ENCODE measurements around the gene FAM76A.
"Not testable (repeated sequence)": the region's sequence is repeated elsewhere in the genome, so short reads cannot be mapped to it uniquely, and the experiment has no call there.

Gene FAM76A

DNA sequence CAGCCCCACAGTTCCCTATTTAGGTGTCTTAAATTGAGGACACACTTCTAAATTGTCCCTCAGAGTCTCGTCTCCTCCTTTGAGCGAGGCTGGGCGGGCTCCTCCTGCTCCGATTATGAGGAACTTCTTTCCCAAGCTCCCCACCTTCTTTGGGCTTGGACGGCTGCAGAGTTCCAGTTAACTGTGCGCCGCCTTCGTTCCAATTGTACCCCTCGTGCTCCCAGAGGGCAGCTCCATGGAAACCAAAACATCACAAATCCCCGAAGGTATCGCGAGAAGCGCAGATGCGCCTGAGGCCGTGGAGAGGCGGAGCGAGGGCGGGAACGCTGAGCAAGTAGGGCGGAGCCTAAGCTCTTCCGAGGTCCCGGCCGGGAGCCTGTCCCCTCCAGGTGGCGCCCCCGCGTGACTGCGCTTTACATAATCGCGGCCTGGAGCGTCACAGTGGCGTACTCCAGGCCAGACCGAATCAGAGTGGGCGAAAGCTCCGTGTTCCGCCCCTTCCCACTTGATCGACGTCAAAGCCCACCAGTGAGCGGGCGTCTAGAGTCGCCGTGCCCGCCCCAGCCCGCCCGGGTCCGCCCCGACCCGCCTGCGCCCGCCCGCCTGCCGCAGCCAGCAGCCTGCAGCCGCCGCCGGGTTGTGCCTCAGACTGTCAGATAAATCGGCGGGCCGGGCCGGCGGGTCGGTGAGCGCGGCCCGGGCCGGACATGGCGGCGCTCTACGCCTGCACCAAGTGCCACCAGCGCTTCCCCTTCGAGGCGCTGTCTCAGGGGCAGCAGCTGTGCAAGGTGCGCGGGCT lies at the start of gene FAM76A:
Gene FAM76A, plus strand, starts transcription at position 588 of the 799 bp plus-strand sequence. Its CDS starts 120 bp downstream, at position 708.
- peak; percentile 100 for DNase-seq

DNA sequence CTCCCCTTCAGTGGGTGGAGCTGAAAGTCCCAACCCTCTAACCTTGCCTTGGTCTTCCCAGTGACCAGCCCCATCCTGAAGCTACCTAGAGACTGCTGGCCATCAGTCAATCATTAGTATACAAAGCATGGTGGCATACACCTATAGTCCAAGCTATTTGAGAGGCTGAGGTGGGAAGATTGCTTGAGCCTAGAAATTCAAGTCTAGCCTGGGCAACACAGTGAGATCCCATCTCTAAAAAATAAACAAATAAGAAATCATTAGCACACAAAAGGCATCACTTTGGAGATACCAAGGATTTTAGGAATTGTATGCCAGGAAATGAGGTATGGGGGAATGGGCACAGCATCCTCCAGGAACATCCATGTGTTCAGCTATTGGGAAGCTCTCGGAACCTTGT lies 49.4 kb upstream of the FAM76A start:
- DNase-seq: no peak

DNA sequence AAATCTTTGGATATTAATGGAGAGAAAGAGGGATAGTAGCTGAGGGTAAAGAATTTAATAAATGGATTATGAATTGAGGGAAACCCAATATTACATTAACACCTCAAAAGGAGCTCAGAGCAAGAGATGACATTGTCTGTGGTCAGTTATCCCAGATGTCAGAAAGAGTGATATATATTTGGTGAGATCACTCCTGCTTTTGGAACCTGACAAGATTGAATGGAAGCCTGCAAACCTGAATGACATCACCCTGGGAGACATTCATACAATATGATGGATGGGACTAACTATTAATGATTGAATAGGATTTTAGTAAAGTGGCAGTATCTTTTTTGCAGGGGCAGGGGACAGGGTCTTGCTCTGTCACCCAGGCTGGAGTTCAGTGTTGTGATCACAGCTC lies 47.0 kb upstream of the FAM76A start:
- DNase-seq: no peak

DNA sequence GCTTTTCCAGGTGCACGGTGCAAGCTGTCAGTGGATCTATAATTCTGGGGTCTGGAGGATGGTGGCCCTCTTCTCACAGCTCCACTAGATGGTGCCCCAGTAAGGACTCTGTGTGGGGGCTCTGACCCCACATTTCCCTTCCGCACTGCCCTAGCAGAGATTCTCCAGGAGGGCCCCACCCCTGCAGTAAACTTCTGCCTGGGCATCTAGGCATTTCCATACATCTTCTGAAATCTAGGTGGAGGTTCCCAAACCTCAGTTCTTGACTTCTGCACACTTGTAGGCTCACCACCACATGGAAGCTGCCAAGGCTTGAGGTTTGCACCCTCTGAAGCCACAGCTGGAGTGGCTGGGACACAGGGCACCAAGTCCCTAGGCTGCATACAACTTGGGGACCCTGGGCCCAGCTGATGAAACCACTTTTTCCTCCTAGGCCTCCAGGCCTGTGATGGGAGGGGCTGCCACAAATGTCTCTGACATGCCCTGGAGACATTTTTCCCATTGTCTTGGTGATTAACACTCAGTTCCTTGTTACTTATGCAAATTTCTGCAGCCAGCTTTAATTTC lies 45.5 kb upstream of the FAM76A start:
- not testable (repeated sequence) for DNase-seq

DNA sequence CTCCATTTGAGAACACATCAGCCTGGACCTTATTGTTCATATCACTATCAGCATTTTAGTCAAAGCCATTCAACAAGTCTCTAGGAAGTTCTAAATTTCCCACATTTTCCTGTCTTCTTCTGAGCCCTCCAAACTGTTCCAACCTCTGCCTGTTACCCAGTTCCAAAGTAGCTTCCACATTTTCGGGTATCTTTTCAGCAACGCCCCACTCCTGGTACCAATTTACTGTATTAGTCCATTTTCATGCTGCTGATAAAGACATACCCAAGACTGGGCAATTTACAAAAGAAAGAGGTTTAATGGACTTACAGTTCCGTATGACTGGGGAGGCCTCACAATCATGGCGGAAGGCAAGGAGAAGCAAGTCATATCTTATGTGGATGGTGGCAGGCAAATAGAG lies 44.2 kb upstream of the FAM76A start:
- not testable (repeated sequence) for DNase-seq

DNA sequence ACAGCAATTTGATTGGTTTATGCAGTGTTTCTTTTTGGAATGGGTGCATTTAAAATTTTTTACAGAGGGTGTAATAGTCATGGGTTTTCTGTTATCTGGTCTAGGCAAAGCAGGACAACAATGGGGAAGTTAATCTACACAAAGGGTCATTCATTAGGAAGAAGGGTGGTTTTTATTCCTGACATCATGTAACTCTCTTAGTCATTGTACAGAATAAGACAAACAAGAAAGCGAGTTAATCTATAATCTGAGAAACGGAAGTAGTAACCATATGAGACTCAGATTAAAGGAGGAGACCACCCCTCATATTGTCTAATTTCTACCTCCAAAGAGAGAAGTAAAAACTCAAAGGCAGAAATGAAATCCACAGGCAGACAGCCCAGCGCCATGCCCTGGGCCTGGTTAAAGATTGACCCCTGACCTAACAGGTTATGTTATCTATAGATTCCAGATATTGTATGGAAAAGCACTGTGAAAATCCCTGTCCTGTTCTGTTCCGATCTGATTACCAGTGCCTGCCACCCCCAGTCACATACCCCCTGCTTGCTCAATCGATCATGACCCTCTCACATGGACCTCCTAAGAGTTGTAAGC lies 43.3 kb upstream of the FAM76A start:
- DNase-seq: no peak

DNA sequence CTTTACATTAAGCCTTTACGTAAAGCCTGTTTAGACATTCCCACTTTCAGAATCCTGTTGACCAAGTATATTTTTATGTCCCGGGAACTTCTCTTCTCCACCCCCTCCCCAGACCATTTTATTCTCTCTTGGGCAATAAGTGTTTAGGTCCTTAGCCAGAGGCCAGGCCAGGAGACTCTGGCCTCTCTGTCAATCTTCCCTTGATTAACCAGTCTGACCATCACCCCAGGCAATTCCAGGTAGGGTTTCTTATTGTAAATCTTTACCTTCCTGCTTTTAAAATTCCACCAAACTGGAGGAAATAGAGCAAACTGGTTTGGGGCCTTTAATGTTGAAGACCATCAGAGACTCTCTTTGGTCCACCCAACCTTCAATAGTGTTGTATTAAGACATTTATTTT lies 41.6 kb upstream of the FAM76A start:
- DNase-seq: no peak

DNA sequence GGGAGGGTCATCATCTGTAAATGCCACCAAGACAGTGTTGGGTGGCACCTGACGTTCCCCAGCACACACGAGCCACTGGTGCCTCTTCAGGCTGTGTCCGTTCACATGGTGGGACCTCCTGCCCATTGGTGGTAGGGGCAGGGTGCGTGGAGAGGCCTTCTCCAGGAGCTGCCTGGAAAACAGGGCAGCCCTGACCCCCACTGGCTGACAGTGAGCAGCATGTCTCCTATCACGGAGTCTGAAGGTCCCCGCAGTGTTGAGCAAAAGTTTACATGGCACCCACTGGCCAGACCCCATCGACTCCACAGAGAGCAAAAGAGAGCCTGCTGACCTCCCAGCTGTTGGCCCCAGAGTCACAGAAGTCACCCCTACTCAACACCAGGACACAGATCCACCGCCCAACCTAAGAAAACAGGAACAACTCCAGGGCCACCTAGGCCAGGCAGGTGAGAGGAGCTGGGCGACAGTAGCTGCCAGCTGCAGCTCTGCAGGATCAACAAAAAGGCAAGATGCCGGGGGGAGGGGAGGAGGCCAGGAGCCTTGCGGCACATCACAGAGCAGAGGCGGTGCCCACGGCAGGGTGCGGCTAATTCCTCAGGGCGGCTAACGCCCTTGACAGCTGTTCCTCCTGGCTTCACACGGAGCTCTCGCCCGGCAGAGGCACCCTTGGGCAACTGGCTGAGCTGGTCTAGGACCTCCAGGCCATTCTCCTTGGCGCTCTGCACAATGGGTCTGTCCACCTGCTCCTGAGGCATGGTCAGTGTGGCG lies 39.4 kb upstream of the FAM76A start:
- no peak for DNase-seq

DNA sequence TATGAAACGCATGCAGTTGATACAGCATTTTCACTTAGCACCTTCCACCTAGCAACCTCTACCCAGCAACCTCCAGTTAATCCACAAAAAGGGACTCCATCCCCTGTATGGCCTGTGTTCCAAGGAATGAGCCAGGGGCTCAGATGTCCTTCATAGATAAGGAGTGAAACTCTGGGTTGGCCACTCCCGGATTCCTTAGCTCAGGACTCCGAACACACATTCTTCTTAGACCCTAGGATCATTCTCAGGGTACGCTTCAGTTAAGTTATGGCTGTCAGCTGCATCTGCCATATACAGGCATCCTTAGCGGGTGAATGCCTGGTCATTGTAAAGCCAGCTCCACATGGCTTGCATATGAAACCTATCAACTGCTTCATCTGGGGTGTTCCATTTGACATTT lies 37.9 kb upstream of the FAM76A start:
- no peak for DNase-seq

DNA sequence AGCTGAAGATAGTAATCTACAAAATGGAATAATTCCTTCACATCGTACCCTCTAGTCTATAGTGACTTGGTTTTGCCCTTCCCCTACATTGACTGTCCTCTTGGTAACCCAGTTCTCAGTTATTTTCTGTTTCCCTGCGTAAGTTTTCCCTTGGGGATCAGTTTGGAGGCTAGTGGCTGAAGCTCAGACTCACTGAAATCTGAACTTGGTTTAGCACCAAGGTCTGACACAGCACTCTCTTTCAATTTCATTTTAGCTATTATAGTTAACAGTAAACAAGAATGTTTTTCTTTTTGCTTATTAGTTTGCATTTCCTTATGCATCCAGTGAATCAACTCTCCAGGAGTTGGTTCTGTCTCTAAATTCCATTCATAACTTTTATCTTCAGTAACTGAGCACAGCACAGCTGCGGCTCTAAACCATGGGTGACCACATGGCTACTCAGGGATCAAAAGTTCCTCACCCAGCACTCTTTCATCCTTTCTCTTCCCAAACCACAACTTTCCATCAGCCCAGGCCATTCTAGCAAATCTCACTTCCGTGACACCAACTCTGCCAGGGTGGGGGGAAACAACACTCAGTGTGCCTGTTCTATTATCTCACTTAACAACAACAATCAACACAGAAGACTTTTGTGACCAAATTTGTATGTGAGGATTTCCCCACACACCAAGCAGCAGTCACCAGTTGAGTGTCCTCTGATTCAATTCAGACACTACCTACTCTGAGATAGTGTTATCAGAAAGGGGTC lies 36.2 kb upstream of the FAM76A start:
- DNase-seq: no peak

DNA sequence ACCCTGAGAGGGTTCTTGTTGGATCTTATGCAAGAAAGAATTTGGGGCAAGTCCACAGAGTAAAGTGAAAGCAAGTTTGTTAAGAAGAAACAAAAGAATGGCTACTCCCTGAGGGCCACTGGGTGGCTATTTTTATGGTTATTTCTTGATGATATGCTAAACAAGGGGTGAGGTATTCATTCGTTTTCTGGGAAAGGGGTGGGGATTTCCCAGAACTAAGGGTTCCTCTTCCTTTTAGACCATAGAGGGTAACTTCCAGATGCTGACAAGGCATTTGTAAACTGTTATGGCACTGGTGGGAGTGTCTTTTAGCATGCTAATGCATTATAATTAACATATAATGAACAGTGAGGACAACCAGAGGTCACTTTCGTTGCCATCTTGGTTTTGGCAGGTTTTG lies 35.6 kb upstream of the FAM76A start:
- DNase-seq: no peak

DNA sequence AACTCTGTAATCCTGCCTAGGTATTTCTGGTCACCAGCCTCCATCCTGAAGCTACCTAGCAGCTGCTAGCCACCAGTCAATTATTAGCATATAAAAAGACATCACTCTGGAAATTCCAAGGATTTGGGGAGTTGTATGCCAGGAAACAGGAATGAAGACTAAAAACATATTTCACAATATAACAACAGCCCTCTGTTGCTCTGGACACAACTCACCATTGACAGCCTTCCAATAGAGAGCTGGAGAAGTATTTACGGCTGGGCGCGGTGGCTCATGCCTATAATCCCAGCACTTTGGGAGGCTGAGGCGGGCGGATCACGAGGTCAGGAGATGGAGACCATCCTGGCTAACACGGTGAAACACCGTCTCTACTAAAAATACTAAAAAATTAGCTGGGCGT lies 28.9 kb upstream of the FAM76A start:
- DNase-seq: not testable (repeated sequence)

DNA sequence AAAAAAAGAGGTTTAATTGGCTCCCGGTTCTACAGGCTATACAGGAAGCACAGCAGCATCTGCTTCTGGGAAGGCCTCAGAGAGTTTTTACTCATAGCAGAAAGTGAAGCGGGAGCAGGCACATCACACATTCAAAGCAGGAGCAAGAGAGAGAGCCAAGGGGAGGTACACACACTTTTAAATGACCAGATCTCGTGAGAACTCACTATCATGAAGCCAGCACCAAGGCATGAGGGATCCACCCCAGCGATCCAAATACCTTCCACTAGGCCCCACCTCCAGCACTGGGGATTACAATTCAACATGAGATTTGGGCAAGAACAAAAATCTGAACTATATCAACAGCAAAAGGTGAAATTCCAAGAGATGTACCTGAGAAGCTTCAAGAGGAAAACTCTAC lies 20.8 kb upstream of the FAM76A start:
- DNase-seq: no peak

DNA sequence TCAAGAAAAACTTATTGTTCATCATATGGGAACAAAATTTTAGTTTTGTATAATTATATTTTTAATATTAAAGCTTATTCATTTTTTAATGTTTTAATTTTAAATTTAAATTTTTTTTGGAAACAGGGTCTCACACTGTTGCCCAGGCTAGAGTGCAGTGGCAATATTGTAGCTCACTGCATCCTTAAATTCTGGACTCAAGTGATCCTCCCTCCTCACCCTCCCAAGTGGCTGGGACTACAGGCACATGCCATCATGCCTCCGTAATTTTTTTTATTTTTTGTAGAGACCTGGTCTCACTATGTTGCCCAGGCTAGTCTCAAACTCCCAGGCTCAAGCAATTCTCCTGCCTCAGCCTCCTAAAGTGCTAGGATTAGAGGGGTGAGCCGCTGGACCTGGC lies 20.2 kb upstream of the FAM76A start:
- no peak for DNase-seq

DNA sequence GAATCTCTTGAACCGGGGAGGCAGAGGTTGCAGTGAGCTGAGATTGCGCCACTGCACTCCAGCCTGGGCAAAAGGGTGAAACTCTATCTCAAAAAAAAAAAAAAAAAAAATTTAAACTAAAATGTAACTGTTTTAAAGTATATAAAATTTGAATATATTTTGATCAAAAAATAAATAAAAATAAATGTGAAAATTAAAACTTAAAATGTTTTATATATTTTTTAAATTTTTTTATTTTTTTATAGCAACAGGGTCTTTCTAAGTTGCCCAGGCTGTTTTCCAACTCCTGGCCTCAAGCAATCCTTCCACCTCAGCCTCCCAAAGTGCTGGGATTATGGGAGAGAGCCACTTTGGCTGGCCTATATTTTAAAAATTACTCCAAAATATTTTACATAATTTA lies 15.2 kb upstream of the FAM76A start:
- no peak for DNase-seq

DNA sequence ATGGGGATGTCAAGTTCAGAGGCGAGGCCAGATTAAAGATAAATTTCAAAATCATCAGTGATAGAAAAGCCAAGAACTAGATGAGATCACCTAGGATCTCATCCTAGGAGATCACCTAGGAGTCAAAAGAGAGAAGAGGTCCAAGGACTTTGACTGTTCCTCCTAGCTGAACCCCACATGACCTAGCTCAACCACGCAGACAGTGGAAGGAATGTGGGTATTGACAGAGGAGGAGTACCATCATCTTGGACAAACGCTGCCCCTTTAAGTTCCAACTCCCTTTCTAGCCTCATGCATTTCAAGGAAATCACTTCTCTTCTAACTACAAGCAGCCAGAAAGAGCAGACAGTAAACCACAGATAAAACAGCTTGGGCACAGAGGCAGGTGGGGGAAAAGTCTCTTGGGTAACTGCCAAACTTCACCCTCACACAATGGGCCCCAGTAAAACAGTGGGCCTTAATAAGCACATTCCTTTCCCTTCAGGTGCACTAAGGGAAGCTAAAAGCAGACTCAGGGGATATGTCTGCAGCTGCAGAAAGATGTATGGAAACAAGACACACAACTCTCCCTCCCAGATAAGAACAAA lies 12.5 kb upstream of the FAM76A start:
- DNase-seq: no peak

DNA sequence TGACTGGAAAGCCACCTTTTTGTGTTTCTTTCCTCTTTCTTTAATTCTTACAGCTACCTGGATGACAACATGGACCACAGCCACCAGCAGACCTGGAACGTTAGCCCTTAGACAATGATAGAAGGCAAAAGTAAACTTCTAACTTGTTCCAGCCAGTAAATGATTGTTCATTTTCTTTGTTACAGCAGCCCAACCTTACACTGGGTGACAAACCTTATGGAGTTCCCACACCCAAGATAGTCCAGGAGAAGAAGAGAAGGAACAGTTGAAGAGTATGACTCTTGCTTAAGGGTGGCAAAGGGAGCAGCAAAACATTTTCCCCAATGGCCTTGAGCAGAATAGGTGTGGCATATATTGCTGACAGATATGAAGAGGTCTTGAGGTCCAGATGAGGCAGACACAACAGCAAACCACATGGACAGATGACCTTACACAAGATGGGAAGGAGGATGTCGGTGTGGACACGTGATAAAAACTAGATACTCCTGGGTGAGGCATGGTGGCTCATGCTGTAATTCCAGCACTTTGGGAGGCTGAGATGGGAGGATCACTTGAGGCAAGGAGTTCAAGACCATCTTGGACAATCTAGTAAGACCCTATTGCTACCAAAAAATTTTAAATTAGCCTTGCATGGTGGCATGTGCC lies 11.8 kb upstream of the FAM76A start:
- DNase-seq: no peak

DNA sequence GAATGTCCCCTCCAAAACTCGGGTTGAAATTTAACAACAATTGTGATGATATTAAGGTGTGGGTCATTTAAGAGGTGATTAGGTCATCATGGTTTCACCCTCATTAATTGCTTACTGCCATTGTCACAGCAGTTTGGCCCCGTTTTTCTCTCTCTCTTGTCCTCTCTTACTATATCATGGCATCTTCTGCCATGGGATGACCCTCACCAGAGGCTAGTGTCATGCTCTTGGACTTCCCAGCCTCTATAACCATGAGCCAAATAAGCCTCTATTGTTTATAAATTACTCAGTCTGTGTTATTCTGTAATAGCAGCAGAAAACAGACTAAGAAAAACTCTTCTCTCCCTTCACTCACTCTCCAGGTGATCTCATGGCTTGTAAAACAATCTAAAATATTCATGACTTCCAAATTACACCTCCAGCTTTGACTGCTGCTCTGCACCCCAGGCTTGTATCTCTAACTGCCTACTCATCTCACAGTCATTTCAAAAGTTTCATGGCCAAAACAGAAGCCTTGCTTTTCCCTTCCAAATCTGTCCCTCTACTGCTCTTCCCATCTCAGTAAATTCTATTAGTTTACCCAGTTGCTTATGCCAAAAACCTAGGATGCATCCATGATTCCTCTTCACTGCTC lies 9.4 kb upstream of the FAM76A start:
- no peak for DNase-seq

DNA sequence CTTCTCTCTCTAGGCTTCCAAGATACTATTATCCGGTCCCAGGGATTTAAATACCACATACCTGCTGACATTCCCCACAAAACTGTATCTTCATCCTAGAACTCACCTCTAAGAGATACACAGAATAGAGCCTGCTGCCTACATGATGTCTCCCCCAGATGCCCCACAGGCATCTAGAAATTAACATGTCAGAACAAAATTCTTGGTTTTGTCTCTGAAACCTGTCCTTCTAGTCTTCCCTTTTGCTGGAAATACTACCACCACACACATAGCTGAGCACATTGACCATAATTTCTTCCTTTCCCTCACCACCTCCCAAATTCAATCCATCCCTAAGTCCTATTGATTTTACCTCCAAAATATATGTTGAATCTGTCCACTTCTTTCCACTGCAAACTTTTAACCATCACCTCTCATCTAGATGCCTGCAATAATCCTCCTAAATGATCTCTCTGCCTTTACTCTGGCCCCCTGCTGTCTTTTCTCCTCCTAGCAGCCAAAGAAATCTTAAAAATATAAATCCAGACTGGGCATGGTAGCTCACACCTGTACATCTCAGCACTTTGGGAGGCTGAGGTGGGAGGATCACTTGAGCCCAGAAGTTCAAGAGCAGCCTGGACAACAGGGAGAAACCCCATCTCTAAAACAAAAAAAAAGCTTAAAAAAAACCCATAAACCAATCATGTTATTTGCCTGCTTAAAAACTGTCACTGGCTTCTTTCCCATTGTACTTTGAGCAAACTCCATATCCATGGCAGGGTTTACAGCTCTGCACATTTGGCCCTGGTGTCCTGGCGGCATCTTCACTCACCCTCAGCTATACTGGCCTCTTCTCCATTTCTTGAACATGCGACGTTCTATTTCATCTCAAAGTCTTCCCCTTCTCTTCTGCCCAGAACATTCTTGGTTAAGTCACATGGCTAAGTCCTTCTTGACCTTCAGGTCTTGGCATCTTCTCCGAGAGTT lies 6.2 kb upstream of the FAM76A start:
- DNase-seq: no peak

DNA sequence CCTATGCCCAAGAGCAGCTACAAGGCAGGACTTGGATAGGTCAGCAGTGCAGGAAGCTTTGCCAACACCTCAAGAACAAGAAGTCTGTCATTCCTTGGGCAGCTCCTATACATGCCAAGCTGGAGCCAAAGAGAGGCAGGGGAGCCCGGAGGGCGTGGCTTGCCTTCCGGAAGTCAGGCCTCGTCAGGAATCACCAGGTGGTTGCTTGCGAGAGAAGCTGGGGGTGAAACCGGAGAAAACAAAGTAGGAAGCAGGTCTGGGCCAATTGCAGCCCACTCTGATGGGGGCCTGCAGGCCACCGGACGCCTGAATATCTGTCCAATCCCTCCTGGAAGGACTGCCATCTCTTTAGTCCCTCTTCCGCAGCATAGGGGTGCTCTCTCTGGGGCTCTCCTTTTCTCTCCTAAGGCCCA lies 794 bp upstream of the FAM76A start:
- DNase-seq: no peak
